Lung (tissue), 12 donors: Measurements from ENCODE around the gene CSNK1A1. TPM values are rescaled to one million over a fixed set of nuclear protein-coding genes. Genes with fewer than 3 reads are reported as not detected.

Experiments used
- ATAC-seq: fragments of 200-7000 bp; cut with Tn5 transposase; one replicate; pipeline ENCODE4 v1.9.1; 2020; ENCODE audit warnings: moderate number of reproducible peaks; ENCODE audit not compliant: insufficient read depth, low FRiP score
- DNase-seq, 3 donors: peaks; one replicate each; pipeline ENCODE4 v3.0.0-alpha.2; 2013 to 2017
- H3K27ac ChIP-seq, 2 donors: one replicate each; pipeline ENCODE4 v1.5.1; 2013; ENCODE audit warnings: mild to moderate bottlenecking in 2 of 2, moderate library complexity in 2 of 2, control low read depth in 1 of 2, inconsistent platforms in 1 of 2, low read depth in 1 of 2, low read length in 1 of 2
- H3K27me3 ChIP-seq, 3 donors: one replicate each; pipeline ENCODE4 v1.5.1; 2013; ENCODE audit warnings: low read length in 2 of 3; ENCODE audit not compliant: control insufficient read depth in 3 of 3, insufficient read depth in 3 of 3
- H3K36me3 ChIP-seq, 4 donors: one replicate each; pipeline ENCODE4 v1.5.1; 2013; ENCODE audit warnings: low read length in 4 of 4, mild to moderate bottlenecking in 1 of 4, moderate library complexity in 1 of 4; ENCODE audit not compliant: control insufficient read depth in 4 of 4, insufficient read depth in 4 of 4
- H3K4me1 ChIP-seq, 5 donors: one replicate each; pipeline ENCODE4 v1.5.1; 2013; ENCODE audit warnings: low read length in 5 of 5, mild to moderate bottlenecking in 2 of 5, moderate library complexity in 1 of 5; ENCODE audit not compliant: control insufficient read depth in 5 of 5, insufficient read depth in 5 of 5
- H3K4me3 ChIP-seq: one replicate; pipeline ENCODE4 v1.5.1; 2013; ENCODE audit warnings: mild to moderate bottlenecking, control low read depth, moderate library complexity
- H3K9ac ChIP-seq, 2 donors: one replicate each; pipeline ENCODE4 v1.5.1; 2013; ENCODE audit warnings: low read length in 2 of 2, control low read depth in 1 of 2; ENCODE audit not compliant: insufficient read depth in 1 of 2
- H3K9me3 ChIP-seq, 4 donors: one replicate each; pipeline ENCODE4 v1.5.1; 2013; ENCODE audit warnings: low read length in 3 of 4, mild to moderate bottlenecking in 1 of 4, moderate library complexity in 1 of 4; ENCODE audit not compliant: control insufficient read depth in 4 of 4, insufficient read depth in 3 of 4
- CTCF ChIP-seq: IDR thresholded peaks from 2 replicates; pipeline ENCODE4 v1.5.1; 2012; ENCODE audit warnings: mild to moderate bottlenecking; ENCODE audit errors: control extremely low read depth, extremely low read depth
- WGBS, 2 donors: extraction: QIAGEN DNeasy Blood & Tissue Kit; methylation state at CpG; one replicate each; pipeline ENCODE4 v1.1.7; 2013; 5-methylcytosine and 5-hydroxymethylcytosine counted together
- polyA plus RNA-seq, 2 donors: library from polyadenylated mRNA; stranded (reverse); fragments of 200-250 nt; gene quantifications; one replicate each; pipeline ENCODE4 v1.2.1, GENCODE V29; 2013
- total RNA-seq, 2 donors: library from RNA; depleted of rRNA in 1 of 2; stranded (reverse); fragments of >200 nt in 1 of 2; gene quantifications; one replicate each; pipeline ENCODE4 v1.2.1, GENCODE V29; 2014 to 2021
- donor health status: control.
- donor health status: control.
- donor health status: Bipolar disorder and iron deficiency.
- donor health status: healthy.
- donor health status: DM: yes; HTN: yes; CAD: no.

Gene CSNK1A1
- total and polyA plus RNA-seq, 4 donors: 48.6 to 299 (median 193) TPM

GRCh38 chr5:149572576-149573231 is 21.5 kb upstream of the CSNK1A1 start:
- Histone ChIP-seq H3K9me3 (no peaks in the 10 kb centered on the region), H3K36me3 (no peaks in the 10 kb centered on the region), H3K4me3 (no peak overlapping the region), H3K9ac (no peak overlapping the region), H3K4me1 (peaks cover 0 to 2% (median 0%) of the 10 kb centered on the region in 5 donors), H3K27ac (no peak overlapping the region), H3K27me3 (no peaks in the 10 kb centered on the region)
- ATAC-seq (no peak), DNase-seq (no peak)
- 91 to 92% methylated on average over 4 of the region's 4 CpGs for WGBS, 2 donors
- no peak for TF ChIP-seq CTCF

- H3K4me3 ChIP-seq: no peak overlapping the region
- no peak for TF ChIP-seq CTCF
- ATAC-seq (no peak), DNase-seq (no peak)
- H3K9me3 ChIP-seq: no peaks in the 10 kb centered on the region
- H3K27me3 ChIP-seq: no peaks in the 10 kb centered on the region
- no peak overlapping the region for H3K27ac ChIP-seq
- H3K4me1 ChIP-seq: peaks cover 0 to 2% (median 0%) of the 10 kb centered on the region in 5 donors
- no peaks in the 10 kb centered on the region for H3K36me3 ChIP-seq
- no peak overlapping the region for H3K9ac ChIP-seq
Observed at GRCh38 chr5:149572170-149572569, 20.9 kb upstream of the CSNK1A1 start.

GRCh38 chr5:149567226-149567625 is 16.0 kb upstream of the CSNK1A1 start:
- no peaks in the 10 kb centered on the region for H3K9me3 ChIP-seq
- H3K36me3 ChIP-seq: no peaks in the 10 kb centered on the region
- WGBS, 2 donors: 81 to 91% methylated on average over 1 of the region's 1 CpG
- no peak overlapping the region for H3K9ac ChIP-seq
- ATAC-seq (no peak), DNase-seq (no peak)
- TF ChIP-seq CTCF: no peak
- no peaks in the 10 kb centered on the region for H3K27me3 ChIP-seq
- H3K27ac ChIP-seq: no peak overlapping the region
- H3K4me1 ChIP-seq: peaks cover 3 to 14% (median 11%) of the 10 kb centered on the region in 5 donors
- H3K4me3 ChIP-seq: no peak overlapping the region
